Activated CD4-positive, alpha-beta memory T cell treated with anti-CD3 and anti-CD28 coated beads for 36 hours (primary cell): Measurements from ENCODE around the gene KDM4D. TPM values are rescaled to one million over a fixed set of nuclear protein-coding genes. Genes with fewer than 3 reads are reported as not detected.

Source experiments
- CTCF ChIA-PET: fragments of 350-600 bp; sonication (Branson Sonifier 250); formaldehyde crosslinking; loops from one replicate; lab custom pipeline; 2021; ENCODE audit warnings: antibody characterized with exemption, inconsistent platforms; lab: Charles Lee
- POLR2A ChIA-PET: fragments of 350-600 bp; sonication (Branson Sonifier 250); formaldehyde crosslinking; loops from one replicate; lab custom pipeline; 2021; ENCODE audit warnings: antibody characterized with exemption; lab: Charles Lee
- DNase-seq: peaks from one replicate; pipeline ENCODE4 v3.0.0-alpha.2; 2020
- H3K27ac Mint-ChIP-seq: one replicate; pipeline ENCODE4 v1.8.0; 2021; ENCODE audit warnings: mixed read lengths
- H3K27me3 Mint-ChIP-seq: one replicate; pipeline ENCODE4 v1.8.0; 2021; ENCODE audit warnings: mixed read lengths
- H3K36me3 Mint-ChIP-seq: one replicate; pipeline ENCODE4 v1.8.0; 2021; ENCODE audit warnings: mixed read lengths
- H3K4me1 Mint-ChIP-seq: one replicate; pipeline ENCODE4 v1.8.0; 2021; ENCODE audit warnings: low read depth, mixed read lengths
- H3K4me3 Mint-ChIP-seq: one replicate; pipeline ENCODE4 v1.8.0; 2021; ENCODE audit warnings: mild to moderate bottlenecking, mixed read lengths
- H3K9me3 Mint-ChIP-seq: one replicate; pipeline ENCODE4 v1.8.0; 2021; ENCODE audit warnings: mixed read lengths
- intact Hi-C: fragments of 100-400 bp; cut with micrococcal nuclease; formaldehyde crosslinking; loops from one replicate; pipeline ENCODE4 v1.15.1; 2023
- total RNA-seq, 2 experiments: library from RNA; stranded (reverse); gene quantifications; one replicate each; pipeline ENCODE4 v1.2.3, GENCODE V29; 2021

Gene KDM4D
- total RNA-seq, 2 experiments from 2014 or later: 1.4 to 1.6 TPM

DNA sequence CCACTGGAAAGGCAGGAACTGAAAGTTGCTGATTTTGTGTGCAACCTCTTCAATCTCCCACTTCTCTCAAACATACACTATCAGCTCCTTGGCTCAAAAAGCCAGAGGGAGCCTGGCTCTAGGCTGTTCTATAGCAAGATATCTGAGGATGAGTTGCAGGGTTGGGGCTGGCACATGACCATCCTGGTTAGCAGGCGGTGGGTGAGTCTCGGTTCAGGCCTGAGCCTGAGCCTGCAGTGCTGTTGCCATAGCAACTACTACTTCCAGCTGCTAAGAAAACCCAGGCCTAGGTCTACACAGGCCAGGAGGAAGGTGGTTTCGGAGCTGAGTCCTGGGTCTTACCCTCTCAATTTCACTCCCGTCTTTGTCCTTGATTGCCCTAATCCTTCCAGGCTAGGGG lies 39.1 kb upstream of the KDM4D start:
- no peaks in the 10 kb centered on the region for H3K27me3 Mint-ChIP-seq
- no peak overlapping the region for H3K27ac Mint-ChIP-seq
- ChIA-PET POLR2A (no interaction called here), CTCF (interaction anchor here (2.2 kb wide), 1 partner anchor 37 kb away, joined by 8 read pairs; no protein-coding TSS in a partner anchor)
- H3K36me3 Mint-ChIP-seq: no peaks in the 10 kb centered on the region
- peaks cover 26% of the 10 kb centered on the region for H3K4me1 Mint-ChIP-seq
- peak; percentile 27 for DNase-seq
- intact Hi-C loops: no loop called here
- no peak overlapping the region for H3K4me3 Mint-ChIP-seq
- no peaks in the 10 kb centered on the region for H3K9me3 Mint-ChIP-seq

DNA sequence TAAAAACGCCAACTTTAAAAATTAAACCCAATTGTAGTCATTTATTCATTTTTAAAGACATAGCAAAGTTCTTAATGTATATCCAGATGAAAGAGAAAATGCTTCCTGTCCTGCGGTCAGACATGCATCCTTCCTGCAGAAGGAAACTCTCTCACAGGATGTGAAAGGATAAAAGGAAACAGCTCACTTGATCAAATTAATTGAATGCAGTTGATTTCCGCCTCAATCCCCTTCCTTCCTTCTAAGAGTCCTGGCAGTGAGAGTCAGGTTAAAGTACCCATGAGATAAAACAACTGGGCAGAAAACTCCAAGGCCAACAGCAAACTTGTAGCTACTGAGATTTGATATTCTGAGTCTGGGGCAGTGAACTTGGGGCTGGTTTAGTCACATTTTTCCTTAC lies 38.7 kb upstream of the KDM4D start:
- Mint-ChIP-seq H3K4me1 (peaks cover 26% of the 10 kb centered on the region), H3K27ac (no peak overlapping the region), H3K36me3 (no peaks in the 10 kb centered on the region), H3K9me3 (no peaks in the 10 kb centered on the region), H3K27me3 (no peaks in the 10 kb centered on the region), H3K4me3 (no peak overlapping the region)
- DNase-seq: no peak
- ChIA-PET POLR2A (no interaction called here), CTCF (interaction anchor here (2.2 kb wide), 1 partner anchor 37 kb away, joined by 8 read pairs; no protein-coding TSS in a partner anchor)
- intact Hi-C loops: no loop called here

DNA sequence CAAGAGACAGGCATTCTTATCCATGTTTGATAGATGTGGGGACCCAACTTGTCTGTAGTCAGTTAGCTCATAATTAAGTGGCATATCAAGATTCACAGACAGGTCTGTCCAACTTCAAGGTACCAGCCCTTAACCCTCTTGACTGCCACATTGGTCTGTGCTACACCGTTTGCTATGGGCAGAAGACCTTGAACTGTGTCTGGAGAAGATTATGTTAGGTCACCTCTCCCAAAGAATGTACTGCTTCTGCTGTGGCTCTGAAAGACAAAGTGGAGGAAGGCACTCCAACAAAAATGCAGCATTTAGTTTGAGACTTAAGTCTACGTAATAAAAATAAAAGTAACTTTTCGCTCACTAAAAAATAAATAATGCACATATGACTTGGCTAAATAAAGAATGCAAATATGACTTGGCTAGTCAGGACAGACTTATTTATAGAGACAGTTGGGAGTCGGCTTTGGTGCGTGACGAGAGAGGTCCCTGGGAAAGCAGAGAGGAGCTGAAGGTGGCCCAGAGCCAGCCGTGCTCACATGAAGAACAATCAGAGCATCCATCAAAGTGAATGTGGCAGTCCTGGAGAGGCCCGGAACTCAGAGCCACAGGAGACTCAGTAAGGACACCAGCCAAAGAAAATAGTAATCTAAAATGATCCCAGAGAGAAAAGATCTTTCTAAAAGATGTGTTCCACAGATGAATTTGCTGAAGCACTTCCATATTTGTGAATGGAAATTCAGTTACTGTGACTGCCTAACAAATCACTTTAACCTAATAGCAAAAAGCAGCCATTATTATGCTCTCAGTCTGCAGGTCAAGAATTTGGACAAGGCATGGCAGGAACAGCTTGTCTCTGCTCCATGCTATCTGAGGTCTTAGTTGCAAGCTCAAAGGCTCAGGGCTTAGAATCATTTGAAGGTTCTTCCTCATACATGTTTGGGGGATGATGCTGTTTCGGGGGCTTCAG lies 35.1 kb upstream of the KDM4D start:
- intact Hi-C loops: no loop called here
- Mint-ChIP-seq H3K36me3 (no peaks in the 10 kb centered on the region), H3K27me3 (peaks cover under 1% of the 10 kb centered on the region), H3K4me3 (no peak overlapping the region), H3K9me3 (no peaks in the 10 kb centered on the region), H3K27ac (no peak overlapping the region), H3K4me1 (peaks cover 24% of the 10 kb centered on the region)
- no peak for DNase-seq
- ChIA-PET CTCF (interaction anchor here (1.4 kb wide), 1 partner anchor 30 kb away, joined by 4 read pairs; no protein-coding TSS in a partner anchor), POLR2A (no interaction called here)

DNA sequence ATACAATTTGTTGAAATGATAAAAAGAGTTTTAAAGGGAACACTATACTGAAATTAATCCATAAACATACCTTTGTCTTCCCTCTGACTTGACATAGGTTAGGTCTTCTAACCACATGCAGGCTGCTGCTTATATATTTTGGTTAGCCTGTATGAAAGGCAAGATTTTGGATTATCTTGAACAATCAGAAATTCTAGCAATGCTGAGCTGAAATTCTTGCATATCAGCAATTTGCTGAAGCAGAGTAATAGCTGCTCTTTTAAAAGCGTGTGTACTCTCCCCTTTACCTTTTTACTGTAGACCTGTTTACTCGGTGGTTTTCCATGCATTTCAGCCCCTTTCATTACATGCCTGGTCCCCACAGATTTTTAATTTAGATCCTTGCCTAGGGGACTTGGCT lies 34.2 kb upstream of the KDM4D start:
- H3K4me1 Mint-ChIP-seq: peaks cover 15% of the 10 kb centered on the region
- ChIA-PET CTCF (no interaction called here), POLR2A (no interaction called here)
- no peaks in the 10 kb centered on the region for H3K9me3 Mint-ChIP-seq
- intact Hi-C loops: no loop called here
- no peak for DNase-seq
- no peak overlapping the region for H3K27ac Mint-ChIP-seq
- H3K4me3 Mint-ChIP-seq: no peak overlapping the region
- H3K27me3 Mint-ChIP-seq: peaks cover 2% of the 10 kb centered on the region
- no peaks in the 10 kb centered on the region for H3K36me3 Mint-ChIP-seq

DNA sequence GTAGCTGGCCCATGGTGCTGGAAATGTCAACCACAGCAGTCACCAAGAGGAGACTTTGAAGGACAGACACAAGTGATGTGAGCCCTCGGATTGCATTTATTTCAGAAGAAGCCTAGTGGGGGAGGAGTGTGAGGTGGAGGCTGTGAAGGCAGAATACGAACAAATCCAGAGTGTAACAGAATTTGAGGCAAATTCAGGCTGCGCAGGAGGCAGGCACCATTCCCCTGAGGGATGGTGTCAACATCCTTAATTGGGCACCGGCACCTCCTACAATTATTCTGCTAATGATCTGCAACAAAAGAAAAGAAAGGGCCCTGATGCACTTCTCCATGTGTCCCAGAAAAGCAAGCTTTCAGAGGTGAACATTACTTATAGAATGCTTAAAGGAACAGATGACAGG lies 32.4 kb upstream of the KDM4D start:
- Mint-ChIP-seq H3K36me3 (no peaks in the 10 kb centered on the region), H3K27me3 (peaks cover 2% of the 10 kb centered on the region), H3K27ac (no peak overlapping the region), H3K4me3 (no peak overlapping the region), H3K9me3 (no peaks in the 10 kb centered on the region), H3K4me1 (no peaks in the 10 kb centered on the region)
- intact Hi-C loops: no loop called here
- no peak for DNase-seq
- ChIA-PET POLR2A (no interaction called here), CTCF (no interaction called here)

DNA sequence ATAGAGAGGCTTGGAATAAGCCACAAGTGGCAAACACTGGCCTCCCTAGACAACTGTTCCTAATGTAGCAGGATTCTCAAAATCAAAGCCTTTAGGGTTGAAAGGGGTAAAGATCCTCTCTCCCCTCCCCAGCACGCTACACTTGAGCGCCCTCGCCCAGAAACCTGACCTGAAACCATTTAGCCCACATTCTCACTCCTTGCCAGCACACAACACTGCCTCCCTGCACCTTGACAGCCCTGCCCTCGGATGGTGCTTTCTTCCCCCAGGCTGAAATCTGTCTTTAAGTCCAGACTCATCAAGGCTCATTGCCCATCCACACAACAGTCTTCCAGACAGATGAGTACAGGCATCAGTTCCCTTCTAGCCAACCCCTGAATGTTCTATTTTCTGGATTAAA lies 26.7 kb upstream of the KDM4D start:
- no peaks in the 10 kb centered on the region for H3K9me3 Mint-ChIP-seq
- peaks cover 2% of the 10 kb centered on the region for H3K27me3 Mint-ChIP-seq
- ChIA-PET POLR2A (no interaction called here), CTCF (interaction anchor here (1.0 kb wide), 1 partner anchor 22 kb away, joined by 3 read pairs; no protein-coding TSS in a partner anchor)
- no peak for DNase-seq
- no peaks in the 10 kb centered on the region for H3K4me1 Mint-ChIP-seq
- no peak overlapping the region for H3K4me3 Mint-ChIP-seq
- intact Hi-C loops: no loop called here
- no peak overlapping the region for H3K27ac Mint-ChIP-seq
- H3K36me3 Mint-ChIP-seq: no peaks in the 10 kb centered on the region

DNA sequence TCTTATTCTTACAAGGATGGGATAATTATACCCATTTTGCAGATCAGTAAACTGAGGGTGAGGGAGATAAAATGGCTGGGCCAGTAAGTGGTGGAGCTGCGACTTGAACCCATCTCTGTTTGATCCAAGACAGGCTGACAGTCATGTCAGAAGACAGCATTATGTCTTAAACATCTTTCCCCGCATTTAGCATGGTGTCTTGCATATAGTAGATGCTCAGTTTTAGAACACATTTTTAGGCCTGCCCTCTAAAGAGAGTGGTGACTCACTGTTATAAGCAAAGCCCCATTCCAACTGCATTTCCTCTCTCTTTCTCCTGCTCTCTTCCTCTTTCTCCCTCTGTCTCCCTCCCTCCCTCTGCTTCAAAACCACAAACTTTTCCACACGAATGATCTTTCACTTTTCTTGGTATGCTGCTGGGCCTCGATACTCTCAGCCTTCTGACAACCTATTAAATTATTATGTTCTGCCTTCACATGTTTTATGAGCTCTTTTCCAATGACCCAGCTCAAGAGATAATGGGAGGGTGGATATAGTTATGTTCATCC lies 25.4 kb upstream of the KDM4D start:
- DNase-seq: no peak
- intact Hi-C loops: no loop called here
- H3K27ac Mint-ChIP-seq: no peak overlapping the region
- peaks cover 2% of the 10 kb centered on the region for H3K27me3 Mint-ChIP-seq
- no peaks in the 10 kb centered on the region for H3K9me3 Mint-ChIP-seq
- H3K4me1 Mint-ChIP-seq: no peaks in the 10 kb centered on the region
- no peak overlapping the region for H3K4me3 Mint-ChIP-seq
- no peaks in the 10 kb centered on the region for H3K36me3 Mint-ChIP-seq
- POLR2A ChIA-PET: no interaction called here
- CTCF ChIA-PET: no interaction called here

DNA sequence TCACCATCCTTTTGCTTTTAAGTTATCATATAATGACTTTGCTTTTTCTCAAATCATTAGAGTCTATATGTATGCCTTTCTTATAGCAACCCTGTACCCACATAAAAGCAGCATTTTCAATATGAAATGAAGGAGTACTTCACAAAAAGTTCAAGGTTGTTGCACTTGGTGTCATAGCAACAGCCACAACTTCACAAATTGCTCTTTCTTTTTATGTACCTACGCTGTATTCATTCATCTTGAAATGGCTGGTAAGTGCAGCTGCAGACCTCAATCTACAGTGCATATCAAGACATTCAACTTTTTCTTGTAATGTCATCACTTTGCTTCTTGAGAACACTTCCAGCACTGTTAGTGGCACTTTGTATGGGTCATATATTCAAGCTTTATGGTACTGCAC lies 18.8 kb upstream of the KDM4D start:
- Mint-ChIP-seq H3K4me3 (no peak overlapping the region), H3K27ac (no peak overlapping the region), H3K27me3 (no peaks in the 10 kb centered on the region), H3K9me3 (no peaks in the 10 kb centered on the region), H3K36me3 (no peaks in the 10 kb centered on the region), H3K4me1 (peaks cover 2% of the 10 kb centered on the region)
- CTCF ChIA-PET: no interaction called here
- POLR2A ChIA-PET: no interaction called here
- no peak for DNase-seq
- intact Hi-C loops: no loop called here

DNA sequence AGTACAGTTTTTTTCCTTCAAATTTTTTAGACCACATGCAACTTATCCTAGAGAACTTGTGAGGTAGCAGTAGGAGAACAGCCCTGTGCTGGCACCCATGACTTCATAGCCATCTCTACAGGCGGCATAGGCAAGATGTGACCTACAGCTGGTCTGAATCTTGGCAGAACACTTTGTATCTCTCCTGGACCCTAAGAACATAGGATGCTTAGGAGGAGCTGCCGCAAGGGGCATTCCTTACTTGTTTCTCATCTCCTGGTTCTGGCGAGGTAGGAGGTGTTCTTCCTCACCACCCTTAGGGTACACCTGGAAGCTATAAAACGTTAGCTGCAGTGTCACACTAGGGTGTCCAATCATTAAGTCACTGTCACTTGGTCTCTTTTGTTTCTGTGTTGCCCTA lies 16.5 kb upstream of the KDM4D start:
- DNase-seq: no peak
- CTCF ChIA-PET: no interaction called here
- Mint-ChIP-seq H3K9me3 (no peaks in the 10 kb centered on the region), H3K4me1 (peaks cover 2% of the 10 kb centered on the region), H3K4me3 (no peak overlapping the region), H3K27ac (no peak overlapping the region), H3K36me3 (peaks cover 6% of the 10 kb centered on the region), H3K27me3 (no peaks in the 10 kb centered on the region)
- intact Hi-C loops: no loop called here
- POLR2A ChIA-PET: no interaction called here

DNA sequence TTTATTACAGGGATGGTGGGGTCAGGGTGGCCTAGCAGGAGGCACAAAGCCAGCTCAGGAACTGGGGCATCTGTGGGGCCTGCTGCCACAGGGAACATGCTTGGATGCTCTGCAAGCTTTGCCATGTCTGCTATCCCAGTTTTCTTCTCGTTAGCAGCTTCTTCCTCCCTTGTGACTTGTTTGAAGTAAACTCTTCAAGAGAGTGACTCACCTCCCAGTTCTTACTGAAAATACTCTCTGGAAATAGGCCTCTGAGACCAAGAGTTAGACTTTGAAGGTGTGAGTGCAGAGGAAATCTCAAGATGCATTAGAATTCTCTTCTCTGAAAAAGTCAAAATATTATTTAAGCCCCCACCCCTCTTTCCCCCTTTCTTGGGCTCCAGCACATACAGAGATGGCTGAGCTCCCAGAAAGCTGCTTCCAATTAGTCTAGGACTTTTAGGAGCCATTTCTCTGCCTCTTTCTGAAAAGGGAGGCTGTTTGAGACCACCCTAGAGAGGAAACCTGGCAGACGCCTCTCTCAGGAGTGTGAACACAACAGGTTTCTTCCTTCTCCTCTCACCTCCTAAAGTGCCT lies 15.3 kb upstream of the KDM4D start:
- ChIA-PET POLR2A (no interaction called here), CTCF (no interaction called here)
- no peak for DNase-seq
- Mint-ChIP-seq H3K9me3 (no peaks in the 10 kb centered on the region), H3K27me3 (no peaks in the 10 kb centered on the region), H3K36me3 (peaks cover 11% of the 10 kb centered on the region), H3K4me1 (peaks cover 2% of the 10 kb centered on the region), H3K4me3 (no peak overlapping the region), H3K27ac (no peak overlapping the region)
- intact Hi-C loops: no loop called here

DNA sequence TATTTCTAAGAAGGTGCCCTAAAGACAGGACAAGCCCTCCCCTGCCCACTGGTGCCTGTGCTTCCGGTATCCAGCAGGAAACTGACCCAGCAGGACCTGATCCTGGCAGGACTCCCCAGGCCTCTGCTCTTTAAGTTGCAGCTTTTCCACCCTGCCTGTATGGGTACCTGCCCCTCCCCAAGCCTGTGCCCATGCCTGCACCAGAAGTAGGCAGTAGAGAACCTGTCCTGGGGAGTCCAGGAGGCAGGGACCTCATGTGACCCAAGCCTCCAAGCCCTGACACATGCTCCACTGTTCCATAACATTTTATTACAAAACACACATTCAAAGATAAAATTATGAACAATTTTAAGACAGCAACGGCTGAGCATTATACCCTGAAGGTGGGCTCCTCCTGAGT lies 14.3 kb upstream of the KDM4D start:
- ChIA-PET POLR2A (no interaction called here), CTCF (interaction anchor here (0.8 kb wide), 1 partner anchor 16 kb away, joined by 3 read pairs; no protein-coding TSS in a partner anchor)
- Mint-ChIP-seq H3K9me3 (no peaks in the 10 kb centered on the region), H3K36me3 (peaks cover 14% of the 10 kb centered on the region), H3K27ac (no peak overlapping the region), H3K4me1 (peaks cover 2% of the 10 kb centered on the region), H3K27me3 (no peaks in the 10 kb centered on the region), H3K4me3 (no peak overlapping the region)
- no peak for DNase-seq
- intact Hi-C loops: no loop called here

DNA sequence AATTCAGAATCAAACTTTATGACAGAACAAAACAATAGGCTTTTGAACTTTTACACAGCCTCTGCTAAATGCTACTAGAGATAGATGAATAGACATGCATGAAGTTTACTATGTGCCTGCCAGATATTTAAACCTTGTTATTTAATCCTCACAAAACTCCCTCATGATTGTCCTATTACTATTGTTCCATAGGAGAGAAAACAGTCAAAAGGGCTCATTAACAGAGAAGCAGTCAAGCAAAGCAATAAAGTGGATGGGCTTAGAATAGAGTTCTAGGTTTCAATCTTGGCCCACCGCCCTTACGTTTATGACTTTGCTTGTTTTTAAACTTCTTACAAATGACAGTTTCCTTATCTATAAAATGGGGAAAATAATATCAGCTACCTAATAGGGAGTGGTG lies 13.0 kb upstream of the KDM4D start:
- POLR2A ChIA-PET: interaction anchor here (0.6 kb wide), 1 partner anchor 107 kb away, joined by 4 read pairs; no protein-coding TSS in a partner anchor
- DNase-seq: no peak
- Mint-ChIP-seq H3K4me3 (no peak overlapping the region), H3K4me1 (no peaks in the 10 kb centered on the region), H3K27ac (no peak overlapping the region), H3K9me3 (no peaks in the 10 kb centered on the region), H3K27me3 (no peaks in the 10 kb centered on the region), H3K36me3 (peaks cover 24% of the 10 kb centered on the region)
- intact Hi-C loops: no loop called here
- CTCF ChIA-PET: interaction anchor here (0.9 kb wide), 1 partner anchor 8 kb away, joined by 3 read pairs; no protein-coding TSS in a partner anchor
